ENCODE results near the gene RING1. TPM values are rescaled to one million over a fixed set of nuclear protein-coding genes. Genes with fewer than 3 reads are reported as not detected.

The RING1 gene
- total RNA-seq, 1 experiment from 2014 or later: 31.0 TPM

DNA sequence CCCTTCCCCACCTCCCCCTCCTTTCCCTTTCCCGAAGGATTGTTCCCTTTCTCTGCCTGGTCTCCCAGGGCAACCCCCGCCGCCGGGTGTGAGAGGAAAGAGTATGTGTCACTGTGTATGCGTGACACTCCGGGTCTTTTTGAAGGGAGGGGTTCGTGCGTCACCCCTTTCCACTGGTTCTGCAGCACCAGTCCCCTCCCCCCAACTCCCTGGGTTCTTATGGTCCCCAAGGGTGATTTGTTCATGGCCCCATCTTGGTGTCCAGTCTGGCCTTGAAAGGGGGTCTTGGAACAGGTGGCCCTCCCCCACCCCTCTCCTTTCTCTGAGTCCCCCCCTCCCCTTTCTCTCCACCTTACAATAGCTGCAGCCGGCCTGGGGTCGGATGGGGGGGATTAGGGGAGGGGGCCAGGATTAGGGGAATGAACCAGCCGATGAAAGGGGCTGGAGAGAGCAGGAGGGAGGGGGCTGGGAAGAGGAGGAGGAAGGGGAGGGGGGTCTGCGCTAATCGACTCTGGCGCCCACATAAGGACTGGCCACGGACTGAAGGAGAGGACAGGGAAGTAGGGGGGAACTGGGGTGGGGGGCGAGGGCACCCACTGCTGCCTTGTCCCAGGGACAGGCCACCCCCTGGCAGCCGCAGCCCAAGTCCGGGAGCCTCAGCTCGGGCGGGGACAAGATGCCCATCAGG is 1.3 kb upstream of the RING1 start:
- no peak overlapping the region for H3K56ac ChIP-seq (ENCODE audit: insufficient read length, low read depth, low read length)
- no peak overlapping the region for H2AFZ ChIP-seq (ENCODE audit: low read length)
- Mint-ChIP-seq H3K27me3 (ENCODE audit: low read depth) (peaks cover 53% of the 10 kb centered on the region), H3K9me3 (no peaks in the 10 kb centered on the region; a peak in 1 of 5 replicates), H3K4me3 (peak overlapping the region; percentile 83 to 95), H3K36me3 (ENCODE audit: insufficient read depth in 1 of 3, low read depth in 3 of 3) (peaks cover 26 to 43% (median 34%) of the 10 kb centered on the region in 3 experiments), H3K27ac (no peak overlapping the region; a peak in 1 of 7 replicates), H3K4me1 (peaks cover 38 to 46% of the 10 kb centered on the region in 2 experiments)
- peaks cover 18% of the 10 kb centered on the region for H3K23me2 ChIP-seq (ENCODE audit: insufficient read length, low read depth, low read length, poor library complexity, severe bottlenecking)
- H2BK120ac ChIP-seq (ENCODE audit: low read depth, low read length, poor library complexity, severe bottlenecking): no peak overlapping the region
- no peak overlapping the region for H4K8ac ChIP-seq (replicated peaks; ENCODE audit: insufficient read length, low read depth, low read length)
- no peak overlapping the region for H2BK12ac ChIP-seq (ENCODE audit: insufficient read length, low read depth, low read length)
- H3K18ac ChIP-seq (ENCODE audit: insufficient read length, low read depth, low read length): no peak overlapping the region
- H2BK5ac ChIP-seq (ENCODE audit: insufficient read length, low read length): no peak overlapping the region
- no peak overlapping the region for H3K27ac ChIP-seq (ENCODE audit: insufficient read length, low read depth, low read length)
- TF ChIP-seq CTCF (conservative IDR thresholded peaks at IDR 0.05): no peak
- H3K79me1 ChIP-seq (ENCODE audit: insufficient read depth, low read depth, low read length, poor library complexity, severe bottlenecking): no peaks in the 10 kb centered on the region
- no peak overlapping the region for H3K14ac ChIP-seq (ENCODE audit: insufficient read depth, low read length)
- no peak overlapping the region for H2BK15ac ChIP-seq (ENCODE audit: low read depth, low read length)
- no peak overlapping the region for H2BK20ac ChIP-seq (ENCODE audit: low read depth, low read length, poor library complexity, severe bottlenecking)
- H3K4me1 ChIP-seq (ENCODE audit: insufficient read depth, low read length): peaks cover 6% of the 10 kb centered on the region; the same call in 1 of the 2 replicates
- H3K27me3 ChIP-seq (ENCODE audit: insufficient read depth, low read length): peaks cover 25% of the 10 kb centered on the region; the same call in 1 of the 2 replicates
- no peak overlapping the region for H3K23ac ChIP-seq (ENCODE audit: insufficient read length, low read depth, low read length)
- H4K5ac ChIP-seq (ENCODE audit: insufficient read length, low read depth, low read length): no peak overlapping the region
- peak overlapping the region; percentile 80 for H3K4me2 ChIP-seq (ENCODE audit: insufficient read depth, insufficient read length, low read length)
- no CpG with 5 or more reads among the region's 20 CpGs for WGBS (ENCODE audit: extremely low coverage, insufficient read length, low lambda C conversion rate)
- H2AK5ac ChIP-seq (ENCODE audit: insufficient read length, low read length): no peak overlapping the region
- H3K9me3 ChIP-seq (ENCODE audit: control insufficient read depth, low read depth, low read length): no peaks in the 10 kb centered on the region
- peaks cover 3% of the 10 kb centered on the region for H4K20me1 ChIP-seq (ENCODE audit: control insufficient read depth, insufficient read depth, insufficient read length)
- no peak overlapping the region for H3K4ac ChIP-seq (ENCODE audit: low read depth, low read length)
- H3K79me2 ChIP-seq (ENCODE audit: insufficient read depth, low read length): no peaks in the 10 kb centered on the region; the same call in 1 of the 2 replicates
- no peak overlapping the region for H4K91ac ChIP-seq (ENCODE audit: insufficient read length, low read depth, low read length)
- no peak overlapping the region for H3T11ph ChIP-seq (ENCODE audit: low read length)
- no peak overlapping the region for H3K9ac ChIP-seq (ENCODE audit: extremely low read depth, insufficient read length, low read length)
- DNase-seq: no peak
